Spleen (tissue), 11 donors: ENCODE data around the gene ZGPAT. TPM values are rescaled to one million over a fixed set of nuclear protein-coding genes. Genes with fewer than 3 reads are reported as not detected.

Experiments used
- DNase-seq: peaks from one replicate; pipeline ENCODE4 v3.0.0-alpha.2; 2020
- H3K27ac ChIP-seq, 8 donors: fragments of 200-600 bp; sonication (generic) in 7 of 8; 1 replicate in 4 of 8; 2 replicates in 4 of 8; pipeline versions ENCODE4 v1.5.0 to v1.8.0; 2016 to 2021; ENCODE audit warnings: inconsistent platforms in 4 of 8, mild to moderate bottlenecking in 4 of 8, moderate library complexity in 1 of 8
- H3K27me3 ChIP-seq, 7 donors: fragments of 200-600 bp; sonication (generic) in 6 of 7; replicated peaks in 1 of 7; 1 replicate in 4 of 7; 2 replicates in 3 of 7; pipeline versions ENCODE4 v1.5.0 to v1.8.0; 2016 to 2021; ENCODE audit warnings: inconsistent platforms in 3 of 7, mild to moderate bottlenecking in 1 of 7
- H3K36me3 ChIP-seq, 6 donors: fragments of 200-600 bp; sonication (generic) in 5 of 6; 1 replicate in 4 of 6; 2 replicates in 2 of 6; pipeline versions ENCODE4 v1.5.0 to v1.8.0; 2016 to 2021; ENCODE audit warnings: inconsistent platforms in 2 of 6
- H3K4me1 ChIP-seq, 6 donors: fragments of 200-600 bp; sonication (generic) in 5 of 6; 1 replicate in 3 of 6; 2 replicates in 3 of 6; pipeline versions ENCODE4 v1.5.0 to v1.8.0; 2016 to 2021; ENCODE audit warnings: inconsistent platforms in 3 of 6
- H3K4me3 ChIP-seq, 8 donors: fragments of 200-600 bp; sonication (generic) in 7 of 8; 1 replicate in 4 of 8; 2 replicates in 4 of 8; pipeline versions ENCODE4 v1.5.0 to v1.8.0; 2016 to 2021; ENCODE audit warnings: inconsistent platforms in 4 of 8, mild to moderate bottlenecking in 4 of 8, moderate library complexity in 2 of 8
- H3K9me3 ChIP-seq, 8 donors: fragments of 200-600 bp; sonication (generic) in 7 of 8; 1 replicate in 4 of 8; 2 replicates in 4 of 8; pipeline versions ENCODE4 v1.5.0 to v1.8.0; 2016 to 2021; ENCODE audit warnings: inconsistent platforms in 4 of 8
- CTCF ChIP-seq, 11 experiments: fragments of 200-600 bp in 7 of 11; fragments of 450-650 bp in 4 of 11; sonication (generic) in 4 of 11; IDR thresholded peaks in 8 of 11; conservative IDR thresholded peaks in 3 of 11; 1 replicate in 7 of 11; 2 replicates in 4 of 11; pipeline versions ENCODE4 v1.4.0 to v1.8.0; 2016 to 2021; ENCODE audit warnings: antibody characterized with exemption in 11 of 11, inconsistent platforms in 4 of 11, mild to moderate bottlenecking in 1 of 11
- POLR2A ChIP-seq, 3 donors: fragments of 450-650 bp; IDR thresholded peaks; one replicate each; pipeline ENCODE4 v1.5.1; 2017; ENCODE audit warnings: antibody characterized with exemption in 3 of 3, mild to moderate bottlenecking in 1 of 3
- POLR2AphosphoS5 ChIP-seq, 3 donors: sonication (generic); formaldehyde crosslinking; IDR thresholded peaks; one replicate each; pipeline ENCODE4 v1.5.1; 2017; ENCODE audit warnings: antibody characterized with exemption in 3 of 3
- WGBS, 5 donors: extraction: QIAGEN DNeasy Blood & Tissue Kit in 3 of 5; methylation state at CpG; one replicate each; pipeline versions ENCODE4 v1.1.5 to v1.1.7; 2013 to 2018; 5-methylcytosine and 5-hydroxymethylcytosine counted together
- intact Hi-C: fragments of 100-400 bp; cut with DNase I; formaldehyde crosslinking; loops from one replicate; pipeline ENCODE4 v1.15.0; 2023; ENCODE audit warnings: low total_unique reads
- polyA plus RNA-seq, 3 donors: library from polyadenylated mRNA; stranded (reverse); fragments of 200-250 nt; gene quantifications; one replicate each; pipeline ENCODE4 v1.2.1, GENCODE V29; 2013
- total RNA-seq, 7 donors: library from RNA; depleted of rRNA in 3 of 7; stranded (reverse); fragments of >200 nt in 3 of 7; fragmentation: NEBNext Ultra II Directional in 4 of 7; extraction: Animal tissue kit (Norgen Biotek cat#: 25700) in 4 of 7; gene quantifications; one replicate each; pipeline versions ENCODE4 v1.1.0 to v1.2.1, GENCODE V29; 2016 to 2021
- donor health status: healthy with polysubstance abuse.
- donor health status: DM: no; HTN: no; CAD: no; lungs with moderate emphysema.
- donor health status: DM: no; HTN: no; CAD: no.
- donor health status: Bipolar disorder and iron deficiency.
- donor health status: healthy.
- donor health status: DM: no; HTN: no; CAD: no.
- donor health status: DM: yes; HTN: yes; CAD: no.

Gene ZGPAT
- total and polyA plus RNA-seq, 10 donors = 23.6 to 72.8 (median 38.2) TPM

DNA sequence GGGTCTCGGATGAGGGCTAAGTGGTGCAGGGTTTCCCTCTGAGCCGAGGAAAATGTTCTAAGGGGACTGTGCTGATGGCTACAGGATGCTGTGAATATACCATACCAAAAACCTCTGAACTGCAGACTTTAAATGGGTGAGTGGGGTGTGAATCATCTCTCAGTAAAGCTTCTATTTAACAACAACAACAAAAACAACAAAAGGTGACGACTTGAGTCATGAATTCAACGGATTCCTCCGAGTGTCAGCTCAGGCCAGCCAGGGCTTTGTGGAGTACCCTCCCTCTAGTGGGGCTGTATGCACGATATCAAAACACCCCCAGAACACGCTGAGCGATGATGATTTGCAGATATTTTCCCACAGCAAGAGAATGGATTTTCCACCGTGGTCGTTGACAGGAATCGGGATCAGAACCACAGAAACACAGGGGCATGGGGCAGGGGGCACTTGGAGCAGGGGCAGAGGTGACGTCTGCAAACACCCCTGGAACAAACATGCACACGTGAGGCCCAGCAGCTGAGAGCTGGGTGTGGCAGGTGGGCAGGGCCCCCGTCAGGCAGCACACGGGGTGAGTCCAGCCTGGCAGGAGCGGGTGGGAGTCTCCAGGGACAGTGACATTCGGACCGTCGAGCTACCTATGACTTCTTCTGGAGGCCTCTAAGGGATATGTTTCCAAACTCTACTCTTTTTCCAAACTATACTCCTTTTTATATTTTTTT is 70.4 kb downstream of the ZGPAT start:
- WGBS, 5 donors = 56 to 67% (median 64%) methylated on average over 19 of the region's 19 CpGs
- no peaks in the 10 kb centered on the region for H3K9me3 ChIP-seq

DNA sequence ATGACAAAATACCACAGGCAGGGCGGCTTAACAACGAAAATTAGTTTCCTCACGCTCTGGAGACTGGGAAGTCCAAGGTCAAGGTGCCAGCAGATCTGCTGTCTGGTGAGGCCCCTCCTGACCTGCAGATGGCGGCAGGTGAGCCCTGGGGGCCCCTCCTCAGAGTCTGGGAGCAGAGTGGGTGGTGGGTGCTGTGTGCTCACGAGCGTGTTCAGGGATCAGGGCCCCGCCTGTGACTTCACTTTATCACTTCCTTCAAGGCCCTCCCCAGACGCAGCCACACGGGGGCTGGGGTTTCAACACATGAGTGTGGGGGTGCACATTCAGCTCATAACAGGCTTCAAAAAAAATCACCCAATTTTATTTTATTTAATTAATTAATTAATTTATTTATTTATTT is 71.0 kb downstream of the ZGPAT start:
- TF ChIP-seq POLR2AphosphoS5 (IDR thresholded peaks at IDR 0.05) (no peak), POLR2A (IDR thresholded peaks at IDR 0.05) (no peak), CTCF (IDR thresholded peaks at IDR 0.05 in 8 of 11, conservative IDR thresholded peaks at IDR 0.05 in 3 of 11) (no peak)
- H3K9me3 ChIP-seq = no peaks in the 10 kb centered on the region
- WGBS, 5 donors = 54 to 78% (median 55%) methylated on average over 9 of the region's 9 CpGs
- H3K4me3 ChIP-seq = no peak overlapping the region
- H3K27me3 ChIP-seq = no peaks in the 10 kb centered on the region
- no peaks in the 10 kb centered on the region for H3K36me3 ChIP-seq
- peak overlapping the region in 3 of 8 donors; percentile 28 to 54 (median 37) for H3K27ac ChIP-seq
- DNase-seq = no peak
- intact Hi-C loops = no loop called here
- H3K4me1 ChIP-seq = peaks cover 0 to 68% (median 35%) of the 10 kb centered on the region in 6 donors

More for the DNA sequence above, 70.4 kb downstream of the ZGPAT start:
- DNase-seq = no peak
- intact Hi-C loops = no loop called here
- H3K27me3 ChIP-seq = no peaks in the 10 kb centered on the region
- peak overlapping the region in 4 of 8 donors; percentile 28 to 54 (median 32) for H3K27ac ChIP-seq
- H3K4me1 ChIP-seq = peaks cover 0 to 74% (median 38%) of the 10 kb centered on the region in 6 donors
- no peak overlapping the region for H3K4me3 ChIP-seq
- no peaks in the 10 kb centered on the region for H3K36me3 ChIP-seq
- no peak for TF ChIP-seq CTCF (IDR thresholded peaks at IDR 0.05 in 8 of 11, conservative IDR thresholded peaks at IDR 0.05 in 3 of 11)
- TF ChIP-seq POLR2AphosphoS5 (IDR thresholded peaks at IDR 0.05) = peak in 1 of 3 donors; percentile 3
- TF ChIP-seq POLR2A (IDR thresholded peaks at IDR 0.05) = no peak

DNA sequence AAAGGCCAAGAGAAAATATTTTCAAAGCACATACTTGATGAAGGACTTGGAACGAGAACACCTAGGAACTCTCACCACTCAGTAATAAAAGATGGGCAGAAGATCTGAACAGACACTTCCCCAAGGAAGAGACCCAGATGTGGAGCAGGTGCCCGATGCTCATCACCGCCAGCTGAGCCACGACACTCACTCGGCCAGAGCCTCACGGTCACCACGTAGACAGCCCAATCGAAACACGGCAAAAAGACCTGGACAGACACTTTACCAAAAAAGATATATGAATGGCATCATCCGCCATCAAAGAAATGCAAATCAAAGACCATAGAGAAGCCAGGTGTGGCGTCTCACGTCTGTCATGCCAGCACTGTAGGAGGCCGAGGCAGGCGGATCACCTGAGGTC is 73.3 kb downstream of the ZGPAT start:
- Histone ChIP-seq H3K27ac (no peak overlapping the region), H3K4me3 (no peak overlapping the region), H3K27me3 (no peaks in the 10 kb centered on the region), H3K9me3 (no peaks in the 10 kb centered on the region), H3K4me1 (peaks cover 5 to 60% (median 27%) of the 10 kb centered on the region in 6 donors), H3K36me3 (no peaks in the 10 kb centered on the region)
- DNase-seq = no peak
- intact Hi-C loops = no loop called here
- 81 to 95% (median 92%) methylated on average over 14 of the region's 14 CpGs for WGBS, 5 donors
- TF ChIP-seq POLR2AphosphoS5 (IDR thresholded peaks at IDR 0.05) = no peak
- no peak for TF ChIP-seq CTCF (IDR thresholded peaks at IDR 0.05 in 8 of 11, conservative IDR thresholded peaks at IDR 0.05 in 3 of 11)
- TF ChIP-seq POLR2A (IDR thresholded peaks at IDR 0.05) = no peak

- peak in 5 of 11 experiments; percentile 7 to 36 (median 22) for TF ChIP-seq CTCF (IDR thresholded peaks at IDR 0.05 in 8 of 11, conservative IDR thresholded peaks at IDR 0.05 in 3 of 11)
- TF ChIP-seq POLR2A (IDR thresholded peaks at IDR 0.05) = no peak
- DNase-seq = no peak
- no peaks in the 10 kb centered on the region for H3K9me3 ChIP-seq
- intact Hi-C loops = no loop called here
- whole genome bisulfite sequencing, 5 donors = 60 to 76% (median 63%) methylated on average over 16 to 18 of the region's 18 CpGs
- no peaks in the 10 kb centered on the region for H3K27me3 ChIP-seq
- H3K36me3 ChIP-seq = no peaks in the 10 kb centered on the region
- peak overlapping the region in 4 of 8 donors; percentile 6 to 49 (median 12) for H3K27ac ChIP-seq
- H3K4me1 ChIP-seq = peaks cover 12 to 64% (median 33%) of the 10 kb centered on the region in 6 donors
- no peak overlapping the region for H3K4me3 ChIP-seq
Measured at GRCh38 chr20:63782051-63782471, 74.2 kb downstream of the ZGPAT start.
